GM12873 (cell line): ENCODE measurements around the gene CBLL1.

Experiments used
- TF ChIP-seq, protein P1 (sequence below): IDR thresholded peaks from 2 replicates; pipeline ENCODE4 v1.5.1; 2012; ENCODE audit warnings: low read depth, mild to moderate bottlenecking, moderate library complexity, low read length, control low read depth; ENCODE audit not compliant: insufficient read depth; ENCODE audit errors: missing control alignments

CBLL1 gene

DNA sequence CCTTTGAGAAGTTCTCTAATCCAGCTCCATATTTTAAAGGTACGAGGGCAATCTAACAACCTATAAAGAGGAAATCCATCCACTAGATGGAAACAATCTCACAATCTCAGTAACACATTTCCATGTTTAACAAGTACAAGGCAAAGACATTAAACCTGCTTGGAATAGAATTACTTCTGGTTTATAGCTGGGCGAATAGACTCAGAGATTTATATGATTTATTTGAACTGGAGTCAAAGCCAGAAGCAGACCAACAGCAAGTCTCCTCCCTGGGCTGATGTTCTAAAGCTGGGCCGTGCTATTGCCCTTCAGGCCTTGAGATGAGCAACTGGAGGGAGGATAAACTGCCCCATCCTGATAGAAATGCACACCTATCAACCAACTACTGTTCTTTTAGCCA lies 33.8 kb downstream of the CBLL1 start:
- TF ChIP-seq, protein P1, sequence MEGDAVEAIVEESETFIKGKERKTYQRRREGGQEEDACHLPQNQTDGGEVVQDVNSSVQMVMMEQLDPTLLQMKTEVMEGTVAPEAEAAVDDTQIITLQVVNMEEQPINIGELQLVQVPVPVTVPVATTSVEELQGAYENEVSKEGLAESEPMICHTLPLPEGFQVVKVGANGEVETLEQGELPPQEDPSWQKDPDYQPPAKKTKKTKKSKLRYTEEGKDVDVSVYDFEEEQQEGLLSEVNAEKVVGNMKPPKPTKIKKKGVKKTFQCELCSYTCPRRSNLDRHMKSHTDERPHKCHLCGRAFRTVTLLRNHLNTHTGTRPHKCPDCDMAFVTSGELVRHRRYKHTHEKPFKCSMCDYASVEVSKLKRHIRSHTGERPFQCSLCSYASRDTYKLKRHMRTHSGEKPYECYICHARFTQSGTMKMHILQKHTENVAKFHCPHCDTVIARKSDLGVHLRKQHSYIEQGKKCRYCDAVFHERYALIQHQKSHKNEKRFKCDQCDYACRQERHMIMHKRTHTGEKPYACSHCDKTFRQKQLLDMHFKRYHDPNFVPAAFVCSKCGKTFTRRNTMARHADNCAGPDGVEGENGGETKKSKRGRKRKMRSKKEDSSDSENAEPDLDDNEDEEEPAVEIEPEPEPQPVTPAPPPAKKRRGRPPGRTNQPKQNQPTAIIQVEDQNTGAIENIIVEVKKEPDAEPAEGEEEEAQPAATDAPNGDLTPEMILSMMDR, result no peak

DNA sequence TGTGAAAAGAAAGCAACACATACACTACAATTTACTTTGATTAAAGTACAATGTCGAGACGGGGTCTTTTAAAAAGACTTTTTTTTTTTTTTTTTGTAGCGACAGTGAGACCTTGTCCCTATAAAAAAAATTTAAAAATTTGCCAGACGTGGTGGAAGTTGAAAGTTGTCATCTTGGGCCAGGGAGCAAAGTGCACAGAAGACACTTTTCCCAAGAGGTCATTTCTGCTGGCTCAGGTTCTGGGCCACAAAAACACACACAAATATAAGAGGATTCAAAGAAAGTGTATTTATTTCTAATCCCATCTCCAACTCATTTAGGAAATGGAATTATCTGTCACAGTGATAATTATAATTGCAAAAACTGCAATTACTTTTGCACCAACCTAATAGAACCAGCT lies 34.3 kb downstream of the CBLL1 start:
- TF ChIP-seq, protein P1, result no peak

GRCh38 chr7:107779647-107780099 lies 35.7 kb downstream of the CBLL1 start:
- TF ChIP-seq, protein P1, result no peak

DNA sequence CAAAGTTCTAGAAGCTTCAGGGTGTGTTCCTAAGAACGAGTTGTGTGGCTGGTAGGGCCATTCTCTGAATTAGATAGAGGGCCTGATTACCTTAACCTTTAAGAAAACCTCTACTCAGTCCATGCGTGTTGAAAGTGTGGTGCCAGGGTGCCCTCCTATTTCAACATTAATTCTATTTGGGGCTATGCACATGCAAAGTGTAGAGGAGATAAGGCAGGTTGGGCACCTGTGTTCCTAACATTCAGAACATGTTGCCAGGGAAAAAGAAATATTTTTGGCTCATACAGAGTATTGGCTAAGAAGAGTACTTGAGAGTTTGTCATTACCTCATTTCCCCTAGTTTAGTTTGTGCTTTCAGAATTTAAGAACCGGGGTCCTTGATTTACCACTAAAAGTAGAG lies 38.4 kb downstream of the CBLL1 start:
- TF ChIP-seq, protein P1, result no peak

GRCh38 chr7:107783648-107784047 lies 39.7 kb downstream of the CBLL1 start:
- TF ChIP-seq, protein P1, result no peak

DNA sequence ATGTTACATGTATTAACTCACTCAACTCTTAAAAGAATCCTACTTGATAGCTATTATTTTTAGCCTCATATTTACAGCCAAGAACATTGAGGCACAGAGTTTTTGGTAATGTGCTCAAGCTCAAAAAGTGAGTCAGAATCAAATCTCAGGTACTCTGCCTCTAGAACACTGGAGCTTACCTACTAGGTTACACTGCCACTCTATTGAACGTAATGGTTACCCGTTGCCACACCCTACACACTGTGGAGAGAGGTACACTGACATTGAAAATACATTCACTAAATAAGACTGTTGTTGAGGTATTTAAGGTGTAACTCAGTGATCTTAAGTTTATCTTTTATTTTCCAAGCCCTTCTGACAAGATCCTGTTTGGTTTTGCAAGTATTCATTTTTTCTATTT lies 41.2 kb downstream of the CBLL1 start:
- TF ChIP-seq, protein P1, result no peak

DNA sequence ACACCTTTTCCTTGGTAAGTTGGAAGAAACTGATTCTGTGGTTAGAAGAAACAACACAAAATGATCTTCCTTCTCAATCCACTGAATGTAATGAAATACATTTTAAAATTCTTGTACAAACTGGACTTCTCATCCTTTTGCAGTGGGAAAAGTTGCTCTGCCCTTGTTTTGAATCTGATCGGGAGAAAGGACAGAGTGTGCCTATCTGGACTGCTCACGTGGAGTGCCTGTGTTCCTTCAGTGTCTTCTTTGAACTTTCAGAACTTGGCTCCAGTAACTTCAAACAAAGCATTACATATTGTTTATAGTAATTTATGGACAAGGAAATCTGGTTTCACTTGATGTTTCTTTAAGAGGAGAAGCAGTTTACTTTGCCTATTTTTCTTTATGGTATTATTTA lies 42.0 kb downstream of the CBLL1 start:
- TF ChIP-seq, protein P1, result no peak
